NCI-H2081 (cell line): ENCODE measurements around the gene FCGR2B.
"Not testable (repeated sequence)": the region's sequence is repeated elsewhere in the genome, so short reads cannot be mapped to it uniquely, and the experiment has no call there.

Experiments used
- DNase-seq, 2 experiments: peaks; one replicate each; lab custom pipeline; 2025; lab: John Stamatoyannopoulos, UW

Gene FCGR2B

DNA sequence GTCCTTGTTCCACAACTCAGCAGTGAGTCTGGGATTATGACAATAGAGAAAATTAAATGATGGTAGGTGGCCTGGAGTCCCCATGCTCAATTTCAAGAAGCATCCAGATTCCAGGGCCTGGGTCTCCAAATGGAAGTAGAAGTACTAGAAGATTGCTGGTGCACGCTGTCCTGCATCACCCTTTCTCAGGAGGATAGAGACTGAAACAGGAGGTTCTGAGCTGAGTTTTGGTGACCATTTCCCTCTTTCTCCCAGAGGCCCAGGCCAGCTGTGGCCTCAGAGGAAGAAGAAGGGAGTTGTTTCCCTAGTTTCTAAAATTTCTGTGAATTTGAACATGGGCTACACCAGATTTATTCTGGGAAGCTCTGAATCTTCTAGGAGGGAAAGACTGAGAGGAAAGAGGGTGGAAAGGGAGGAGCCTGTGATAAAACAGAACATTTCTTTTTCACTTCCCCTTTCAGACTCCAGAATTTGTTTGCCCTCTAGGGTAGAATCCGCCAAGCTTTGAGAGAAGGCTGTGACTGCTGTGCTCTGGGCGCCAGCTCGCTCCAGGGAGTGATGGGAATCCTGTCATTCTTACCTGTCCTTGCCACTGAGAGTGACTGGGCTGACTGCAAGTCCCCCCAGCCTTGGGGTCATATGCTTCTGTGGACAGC lies at the start of gene FCGR2B:
FCGR2B (plus strand) TSS at position 460 of the 656 bp plus-strand sequence; CDS start at position 559, 99 bp downstream.
- DNase-seq: not testable (repeated sequence)

- DNase-seq: not testable (repeated sequence)
These were observed 46.5 kb upstream of the FCGR2B start for GRCh38 chr1:161616417-161616816.

DNA sequence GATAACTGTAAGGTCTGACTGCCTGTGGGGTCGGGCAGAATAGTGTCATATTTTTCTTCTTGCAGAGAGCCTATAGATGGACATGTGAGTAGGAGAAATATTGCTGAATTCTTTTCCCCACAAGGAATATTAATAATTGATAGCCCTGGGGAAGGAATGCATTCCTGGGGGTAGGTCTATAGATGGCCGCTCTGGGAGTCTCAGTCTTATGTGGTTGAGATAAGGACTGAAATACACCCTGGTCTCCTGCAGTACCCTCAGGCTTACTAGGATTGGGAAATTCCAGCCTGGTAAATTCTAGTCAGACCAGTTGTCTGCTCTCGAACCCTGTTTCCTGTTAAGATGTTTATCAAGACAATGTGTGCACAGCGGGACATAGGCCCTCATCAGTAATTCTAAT lies 44.4 kb upstream of the FCGR2B start:
- not testable (repeated sequence) for DNase-seq

DNA sequence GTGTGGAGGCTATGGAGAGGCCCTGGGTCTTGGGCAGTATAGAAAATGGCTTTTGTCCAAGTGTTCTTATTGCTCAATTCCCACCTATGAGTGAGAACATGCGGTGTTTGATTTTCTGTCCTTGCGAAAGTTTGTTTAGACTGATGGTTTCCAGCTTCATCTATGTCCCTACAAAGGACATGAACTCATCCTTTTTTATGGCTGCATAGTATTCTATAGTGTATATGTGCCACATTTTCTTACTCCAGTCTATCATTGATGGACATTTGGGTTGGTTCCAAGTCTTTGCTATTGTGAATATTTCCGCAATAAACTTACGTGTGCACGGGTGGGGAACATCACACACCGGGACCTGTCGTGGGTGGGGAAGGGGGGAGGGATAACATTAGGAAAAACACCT lies 42.5 kb upstream of the FCGR2B start:
- not testable (repeated sequence) for DNase-seq

DNA sequence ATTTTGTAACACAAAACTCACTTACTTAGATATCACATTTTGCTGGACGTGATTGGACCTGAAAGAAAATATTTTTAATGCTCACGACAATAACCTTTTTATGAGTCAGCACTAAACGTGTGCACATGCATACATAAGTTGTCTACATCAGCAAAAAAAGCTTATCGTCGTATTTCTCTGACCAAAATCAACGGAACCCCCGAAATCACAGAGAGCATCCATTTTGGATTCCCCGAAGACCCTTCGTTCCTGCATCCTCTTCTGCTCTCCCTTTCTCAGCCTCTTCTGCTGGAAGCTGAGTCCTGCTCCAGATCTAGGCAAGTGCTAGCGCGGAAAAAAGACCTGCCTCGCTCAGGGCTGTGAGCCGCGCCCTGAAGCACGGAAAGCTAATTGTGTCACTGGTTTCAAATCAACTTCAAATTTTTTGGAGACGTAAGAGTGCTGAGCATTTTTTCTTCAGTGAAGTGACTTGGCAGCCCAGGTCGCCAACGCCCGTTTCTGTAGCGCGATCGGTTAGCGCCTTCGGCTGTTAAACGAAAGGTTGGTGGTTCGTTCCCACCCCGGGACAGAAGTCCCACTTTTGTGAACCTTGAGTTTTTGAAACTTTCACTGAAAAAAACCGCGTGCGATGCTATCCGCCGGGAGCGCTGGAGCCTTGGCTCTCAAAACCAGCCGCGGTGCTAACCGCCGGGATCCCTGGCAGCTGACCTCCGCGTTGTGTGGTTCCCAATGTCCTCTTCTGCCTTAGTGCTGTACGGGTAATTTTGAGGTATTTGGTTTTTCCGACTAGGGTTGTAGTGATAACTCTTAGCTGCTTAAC lies 41.6 kb upstream of the FCGR2B start:
- DNase-seq: peak; percentile 23 to 29

DNA sequence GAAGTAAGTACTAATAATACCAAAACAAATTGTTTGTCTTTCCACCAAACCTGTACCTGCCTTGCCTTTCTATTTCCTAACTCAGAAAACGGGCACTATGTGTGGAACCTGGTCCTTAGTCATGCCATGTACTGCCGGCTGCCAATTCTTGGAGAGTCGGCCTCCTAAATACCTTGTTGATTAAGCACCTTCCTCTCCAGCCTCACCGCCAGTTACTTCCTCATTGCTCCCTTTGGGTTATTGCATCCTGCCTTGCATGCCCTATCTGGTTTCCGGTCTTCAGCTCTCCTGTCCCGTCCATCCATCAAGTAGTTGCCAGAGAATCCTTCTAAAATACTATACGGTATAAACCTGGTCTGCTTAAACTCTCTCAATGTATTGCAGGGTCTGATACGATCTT lies 40.9 kb upstream of the FCGR2B start:
- not testable (repeated sequence) for DNase-seq

DNA sequence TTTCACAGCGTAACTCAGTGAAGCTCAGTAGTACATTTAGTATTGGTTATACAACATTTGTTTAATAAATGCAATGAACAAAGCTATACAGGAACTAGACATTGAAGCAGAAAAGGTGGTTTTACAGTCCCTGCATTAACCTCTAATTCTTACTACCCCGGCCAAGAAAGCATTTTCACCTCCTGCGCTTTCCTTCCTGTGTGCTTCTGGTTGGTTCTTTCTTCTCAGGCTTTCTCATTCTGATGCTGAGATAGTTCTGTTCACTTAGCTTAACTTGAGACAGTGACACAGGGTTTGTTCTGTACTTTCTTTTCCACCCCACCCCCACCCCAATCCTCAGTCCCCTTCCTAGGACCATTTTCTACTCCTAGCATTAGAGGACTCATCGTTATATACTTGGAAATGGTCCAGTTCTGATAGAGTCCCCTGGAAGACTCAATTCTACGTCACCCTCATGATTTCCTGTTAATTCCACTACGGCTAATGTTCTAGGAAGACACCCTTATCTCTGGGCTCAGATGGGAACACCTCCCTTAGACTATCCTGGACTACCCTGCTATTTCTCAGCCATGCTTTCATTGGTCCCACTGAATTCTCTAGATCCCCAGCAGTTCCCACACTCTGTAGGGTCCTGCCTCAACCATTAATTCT lies 39.4 kb upstream of the FCGR2B start:
- not testable (repeated sequence) for DNase-seq

DNA sequence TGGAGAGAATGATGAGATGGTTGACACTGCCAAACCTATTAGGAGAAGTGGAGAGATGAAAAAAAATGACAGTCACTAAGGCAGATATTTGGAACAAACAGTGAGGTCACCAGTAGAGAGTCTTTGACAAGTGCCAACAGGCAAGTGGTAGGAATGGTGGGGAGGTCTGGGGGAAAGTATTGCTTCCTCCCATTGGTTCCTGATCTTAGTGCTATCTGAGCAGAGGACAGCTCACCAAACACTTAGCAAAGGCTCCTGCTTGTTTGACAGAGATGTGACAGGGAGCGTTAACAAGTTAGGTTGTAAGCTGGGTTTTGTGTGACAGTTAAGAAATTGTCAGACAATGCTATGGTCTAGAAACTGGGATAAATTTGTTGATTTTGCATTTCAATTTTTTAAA lies 38.3 kb upstream of the FCGR2B start:
- not testable (repeated sequence) for DNase-seq

DNA sequence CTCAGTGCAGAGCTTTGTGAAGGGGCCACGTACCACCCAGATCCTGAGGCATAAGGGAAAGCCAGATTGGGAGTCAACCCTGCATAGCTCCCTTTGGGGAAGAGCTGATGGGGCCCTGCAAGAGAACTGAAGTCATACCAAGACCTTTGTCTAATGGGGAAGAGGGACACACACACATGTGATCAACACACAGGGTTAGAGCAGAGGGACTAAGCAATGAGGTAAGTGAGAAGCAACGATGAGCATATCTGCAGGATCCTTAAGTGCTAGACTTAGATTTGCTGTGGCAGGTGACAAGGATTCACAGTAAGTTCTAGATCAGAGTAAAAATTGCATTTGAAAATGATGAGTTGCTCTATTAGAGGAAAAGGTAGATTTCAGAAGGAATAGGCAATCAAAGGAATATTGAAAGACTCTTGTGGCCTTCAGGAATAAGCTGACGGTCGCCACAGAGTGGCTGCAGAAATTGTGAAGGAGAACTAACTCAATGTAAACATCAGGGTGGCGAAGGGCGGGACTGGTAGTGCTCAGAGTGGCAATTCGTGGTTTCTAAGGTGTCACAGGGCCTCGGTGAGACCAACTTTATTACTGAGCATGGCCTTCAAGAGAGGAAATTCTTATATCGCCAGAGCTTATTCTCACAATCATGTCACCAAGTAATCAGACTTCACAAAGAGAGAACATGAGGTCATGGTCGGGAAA lies 36.3 kb upstream of the FCGR2B start:
- not testable (repeated sequence) for DNase-seq

DNA sequence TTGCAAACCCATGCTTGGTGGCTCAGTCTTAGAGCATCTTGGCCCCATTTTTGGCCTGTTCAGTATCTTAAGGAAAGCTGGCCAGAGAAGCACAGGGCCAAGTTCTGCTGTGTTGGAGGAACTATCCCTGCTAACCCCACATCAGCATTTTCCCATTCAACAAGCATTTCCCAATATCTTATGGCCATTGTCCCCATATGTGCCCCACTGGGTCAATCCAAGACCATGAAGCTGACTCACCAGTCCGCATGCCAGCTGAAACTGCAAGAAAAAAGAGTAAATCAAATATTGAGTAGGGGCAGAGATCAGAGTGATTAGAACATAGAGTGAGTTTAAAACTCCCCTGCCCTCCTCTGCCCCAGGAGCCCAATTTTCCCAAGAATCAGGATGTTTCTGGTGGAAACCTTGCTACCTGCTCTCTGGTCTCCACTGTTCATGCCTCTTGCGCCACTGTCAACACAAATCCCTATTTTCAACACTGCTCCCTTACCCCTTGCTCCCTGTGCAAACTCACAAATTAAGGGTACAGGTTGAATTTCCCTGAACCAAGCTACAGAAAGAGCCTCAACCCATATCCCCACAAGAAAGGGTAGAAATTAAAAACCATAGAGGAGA lies 32.7 kb upstream of the FCGR2B start:
- not testable (repeated sequence) for DNase-seq

GRCh38 chr1:161631076-161631475 lies 31.9 kb upstream of the FCGR2B start, which contains the start of gene FCGR3B:
Gene FCGR3B (minus strand): TSS chr1:161631176. CDS start chr1:161631094, 82 bp downstream.
- no peak for DNase-seq

DNA sequence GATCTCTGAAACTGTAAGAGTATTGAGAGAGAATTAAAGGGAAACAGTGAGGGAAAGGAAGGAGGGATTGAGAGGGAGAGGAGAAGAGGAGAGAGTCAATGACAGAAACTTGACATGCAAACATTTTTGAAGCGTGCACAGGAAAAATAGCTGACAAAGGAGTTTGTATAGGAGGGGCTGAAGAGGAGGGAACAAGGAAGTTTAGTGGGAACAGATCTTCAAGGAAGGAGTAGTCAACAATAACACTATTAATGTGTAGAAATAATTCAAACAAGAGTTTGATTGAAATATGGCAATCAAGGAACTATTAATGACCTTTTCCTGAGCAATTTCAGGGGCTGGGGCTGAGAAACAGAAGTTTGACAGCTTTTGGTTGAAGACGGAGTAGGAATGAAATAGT lies 27.9 kb upstream of the FCGR2B start:
- DNase-seq: not testable (repeated sequence)

DNA sequence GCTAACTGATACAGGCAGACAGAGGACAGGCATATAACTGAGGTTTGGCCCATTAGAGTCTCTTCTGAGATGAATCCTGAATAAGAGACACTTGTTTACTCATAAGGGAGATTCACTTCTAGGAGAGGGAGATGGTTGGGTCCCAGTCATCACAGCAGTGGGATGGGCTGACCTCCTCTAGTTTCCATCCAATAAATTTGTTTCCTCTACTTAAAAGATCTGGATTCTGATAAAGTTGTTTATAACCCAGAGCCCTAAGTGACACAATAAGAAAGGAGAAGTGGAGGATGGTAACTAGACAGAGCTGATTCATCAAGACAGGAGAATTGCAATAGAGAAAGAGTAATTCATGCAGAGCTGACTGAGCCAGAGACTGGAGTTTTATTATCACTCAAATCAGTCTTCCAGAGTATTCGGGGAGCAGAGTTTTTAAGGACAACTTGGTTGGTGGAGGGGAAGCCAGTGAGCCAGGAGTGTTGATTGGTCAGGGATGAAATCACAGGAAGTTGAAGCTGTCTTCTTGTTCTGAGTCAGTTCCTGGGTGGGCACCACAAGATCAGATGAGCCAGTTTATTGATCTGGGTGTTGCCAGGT lies 26.7 kb upstream of the FCGR2B start:
- DNase-seq: not testable (repeated sequence)

GRCh38 chr1:161636976-161637375 lies 26.0 kb upstream of the FCGR2B start:
- not testable (repeated sequence) for DNase-seq

DNA sequence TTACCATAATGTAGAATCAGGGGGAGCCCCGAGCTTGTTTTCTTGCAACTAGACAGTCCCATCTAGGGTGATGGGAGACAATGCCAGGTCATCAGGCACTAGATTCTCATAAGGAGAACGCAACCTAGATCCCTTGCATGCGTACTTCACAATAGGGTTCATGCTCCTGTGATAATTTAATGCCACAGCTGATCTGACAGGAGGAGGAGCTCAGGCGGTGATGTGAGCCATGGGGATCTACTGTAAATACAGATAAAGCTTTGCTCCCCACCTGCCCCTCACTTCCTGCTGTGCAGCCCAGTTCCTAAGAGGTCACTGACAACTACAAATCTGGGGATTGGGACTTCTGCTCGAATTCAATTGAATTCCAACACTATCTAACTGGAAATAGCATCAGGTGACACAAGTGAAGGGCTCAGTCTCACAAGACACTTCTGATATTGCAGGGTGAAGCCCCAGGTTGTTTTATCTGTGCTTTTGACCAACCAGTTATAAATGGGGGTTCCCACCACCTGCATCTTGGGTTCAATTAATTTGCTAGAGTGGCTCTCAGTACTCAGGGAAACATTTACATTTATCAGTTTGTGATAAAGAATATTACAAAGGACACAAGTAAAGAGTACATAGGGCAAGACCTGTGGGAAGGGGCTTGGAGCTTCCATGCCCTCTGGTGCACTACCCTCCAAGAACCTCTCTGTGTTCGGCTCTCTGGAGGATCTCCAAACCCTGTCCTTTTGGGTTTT lies 24.5 kb upstream of the FCGR2B start:
- DNase-seq: not testable (repeated sequence)

GRCh38 chr1:161639203-161639602 lies 23.7 kb upstream of the FCGR2B start:
- not testable (repeated sequence) for DNase-seq

DNA sequence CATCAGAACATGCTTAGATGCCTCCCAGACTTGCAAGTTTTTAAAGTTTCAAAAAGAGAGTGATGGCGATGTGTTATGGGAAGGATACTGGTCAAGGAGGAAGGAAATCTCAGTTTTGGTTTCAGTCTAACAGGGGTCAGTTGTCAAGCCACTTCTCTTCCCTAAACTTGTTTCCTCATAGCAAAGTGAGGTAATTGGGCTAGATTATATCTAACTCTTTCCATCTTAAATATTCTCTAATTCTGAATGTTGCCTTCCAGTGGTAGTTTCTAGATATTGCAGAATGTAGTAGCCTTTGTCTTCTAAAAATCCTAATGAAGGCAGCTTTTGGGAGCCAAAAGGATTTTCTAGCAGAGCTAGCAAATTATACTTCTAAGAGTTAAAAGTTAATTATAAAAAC lies 20.2 kb upstream of the FCGR2B start:
- not testable (repeated sequence) for DNase-seq

DNA sequence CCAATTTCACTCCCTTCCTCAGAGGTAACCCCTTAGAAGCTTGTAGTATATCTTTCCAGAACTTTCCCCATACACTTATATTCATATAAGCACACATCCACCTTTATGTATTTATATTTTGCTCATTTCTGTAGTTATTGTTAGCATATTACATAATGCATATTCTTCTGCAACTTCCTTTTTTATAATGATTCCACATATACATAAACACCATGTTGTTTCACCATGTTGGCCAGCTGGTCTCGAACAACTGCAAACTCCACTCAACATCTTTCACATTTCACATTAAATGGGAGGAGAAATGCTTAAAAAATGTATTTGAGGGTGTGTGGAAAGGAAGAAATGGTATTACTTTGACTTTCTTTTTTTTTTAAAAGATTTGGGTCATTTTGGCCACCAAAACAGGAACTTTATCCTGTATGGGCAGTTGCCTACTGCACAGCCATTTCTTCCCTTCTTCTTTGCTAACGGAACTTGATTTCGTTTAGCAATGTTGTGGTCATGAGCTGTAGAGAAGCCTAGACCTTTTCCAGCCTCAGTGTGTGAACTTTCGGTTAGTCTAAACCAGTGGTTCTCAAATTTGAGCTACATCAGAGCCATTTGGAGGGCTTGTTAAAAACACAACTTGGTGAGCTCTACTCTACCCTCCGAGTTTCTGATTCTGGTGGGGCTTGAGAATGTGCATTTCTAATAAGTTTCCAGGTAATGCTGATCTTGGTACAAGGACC lies 19.3 kb upstream of the FCGR2B start:
- not testable (repeated sequence) for DNase-seq

GRCh38 chr1:161644855-161645254 lies 18.1 kb upstream of the FCGR2B start:
- not testable (repeated sequence) for DNase-seq
